Ectodermal cell (in vitro differentiated cells): ENCODE results near the gene SIGLECL1.

ENCODE experiments used
- H3K27ac ChIP-seq: 2 replicates; pipeline ENCODE4 v1.7.0; 2013; ENCODE audit warnings: mild to moderate bottlenecking, low read depth, low read length; ENCODE audit not compliant: insufficient read depth, poor library complexity, severe bottlenecking
- H3K27me3 ChIP-seq: 2 replicates; pipeline ENCODE4 v1.7.0; 2013; ENCODE audit warnings: mild to moderate bottlenecking, low read length; ENCODE audit not compliant: insufficient read depth, control insufficient read depth, poor library complexity, severe bottlenecking
- H3K36me3 ChIP-seq: one replicate; pipeline ENCODE4 v1.7.0; 2013; ENCODE audit warnings: low read length; ENCODE audit not compliant: control insufficient read depth, insufficient read depth
- H3K4me1 ChIP-seq: one replicate; pipeline ENCODE4 v1.7.0; 2013; ENCODE audit warnings: low read length; ENCODE audit not compliant: control insufficient read depth, insufficient read depth
- H3K4me3 ChIP-seq: 2 replicates; pipeline ENCODE4 v1.7.0; 2013; ENCODE audit warnings: low read depth, low read length, control low read depth; ENCODE audit not compliant: insufficient read depth
- H3K9me3 ChIP-seq: 2 replicates; pipeline ENCODE4 v1.7.0; 2013; ENCODE audit warnings: mild to moderate bottlenecking, low read length, moderate library complexity; ENCODE audit not compliant: control insufficient read depth
- WGBS, 2 experiments: methylation state at CpG; one replicate each; pipeline ENCODE4 v1.1.7; 2013; ENCODE audit warnings: missing lambda C conversion rate in 2 of 2; 5-methylcytosine and 5-hydroxymethylcytosine counted together

SIGLECL1 gene

DNA sequence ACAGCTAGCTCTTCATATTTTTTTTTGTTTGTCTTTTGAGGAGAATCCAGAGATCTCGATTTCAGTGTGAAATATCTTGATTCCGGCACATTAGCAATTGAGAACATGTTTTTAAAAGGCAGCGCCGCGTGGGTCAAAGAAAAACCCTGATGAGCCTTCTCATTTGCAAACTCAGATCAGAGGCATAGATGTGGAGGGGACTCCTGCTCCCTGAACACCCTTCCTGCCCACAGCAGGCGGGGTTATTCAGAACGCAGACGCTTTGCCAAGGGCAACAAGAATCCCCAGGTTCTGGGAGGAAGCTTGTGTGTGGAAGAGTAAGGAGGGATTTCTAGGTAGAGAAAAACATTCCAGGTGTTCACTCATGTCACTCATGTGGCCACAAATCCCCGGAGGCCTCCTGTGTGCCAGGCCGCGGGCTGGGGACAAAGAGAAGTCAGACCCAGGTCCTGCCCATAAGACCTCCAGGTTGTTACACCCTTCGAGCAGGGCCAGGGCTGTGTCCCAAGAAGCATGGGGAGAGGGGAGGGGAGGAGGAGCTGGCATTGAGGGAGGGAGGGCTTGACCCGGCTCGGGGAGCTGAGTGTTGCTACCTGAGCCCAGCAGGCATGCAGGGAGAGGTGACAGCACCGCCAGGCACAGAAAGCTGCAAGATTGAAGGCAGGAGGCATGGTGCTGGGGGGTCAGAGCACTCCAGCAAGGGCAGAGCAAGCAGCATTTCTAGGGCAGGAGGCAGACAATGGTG, 44.7 kb downstream of the SIGLECL1 start:
- Histone ChIP-seq H3K9me3 (no peaks in the 10 kb centered on the region), H3K27me3 (peaks cover 16% of the 10 kb centered on the region), H3K4me3 (no peak overlapping the region), H3K36me3 (no peaks in the 10 kb centered on the region), H3K27ac (no peak overlapping the region), H3K4me1 (peaks cover 23% of the 10 kb centered on the region)
- 48 to 50% methylated on average over 15 of the region's 15 CpGs for WGBS, 2 experiments

DNA sequence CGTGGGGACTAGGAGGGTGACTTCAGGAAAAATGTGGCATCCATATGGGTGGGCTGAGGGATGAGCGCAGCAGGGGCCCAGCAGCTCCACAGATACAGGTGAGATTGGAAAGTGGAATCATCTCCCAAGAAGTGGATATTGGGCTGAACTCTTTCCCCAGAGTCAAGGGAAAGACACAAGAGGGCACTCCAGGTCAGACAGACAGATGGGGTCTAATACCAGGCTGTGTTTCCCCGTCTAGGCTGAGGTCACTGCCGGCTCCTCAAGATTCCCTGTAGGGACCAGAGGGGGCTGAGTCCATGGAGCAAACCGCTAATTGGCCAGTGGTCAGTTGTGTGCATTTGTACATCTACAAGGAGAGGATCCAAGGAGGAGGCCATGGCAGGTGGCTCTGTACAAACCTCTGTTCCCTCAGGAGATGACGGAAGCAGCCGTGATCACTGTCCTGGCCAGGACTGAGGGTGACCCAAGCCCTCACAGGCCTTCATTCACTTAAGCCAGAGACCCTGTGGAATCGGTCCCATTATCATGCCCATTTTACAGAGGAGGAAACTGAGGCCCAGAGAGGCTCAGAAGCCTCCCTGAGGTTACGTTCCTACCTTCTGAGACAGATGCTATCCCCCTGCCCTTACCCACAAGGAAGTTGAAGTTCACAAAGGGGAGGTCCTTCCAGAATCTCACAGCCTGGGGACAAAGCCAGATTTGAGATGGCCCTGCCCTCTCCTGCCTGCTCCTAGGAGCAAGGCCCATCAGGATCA, 45.6 kb downstream of the SIGLECL1 start:
- Histone ChIP-seq H3K27me3 (peaks cover 16% of the 10 kb centered on the region), H3K36me3 (no peaks in the 10 kb centered on the region), H3K27ac (no peak overlapping the region), H3K4me3 (no peak overlapping the region), H3K9me3 (no peaks in the 10 kb centered on the region), H3K4me1 (peaks cover 23% of the 10 kb centered on the region)
- 67% methylated on average over 9 of the region's 9 CpGs for WGBS, 2 experiments

DNA sequence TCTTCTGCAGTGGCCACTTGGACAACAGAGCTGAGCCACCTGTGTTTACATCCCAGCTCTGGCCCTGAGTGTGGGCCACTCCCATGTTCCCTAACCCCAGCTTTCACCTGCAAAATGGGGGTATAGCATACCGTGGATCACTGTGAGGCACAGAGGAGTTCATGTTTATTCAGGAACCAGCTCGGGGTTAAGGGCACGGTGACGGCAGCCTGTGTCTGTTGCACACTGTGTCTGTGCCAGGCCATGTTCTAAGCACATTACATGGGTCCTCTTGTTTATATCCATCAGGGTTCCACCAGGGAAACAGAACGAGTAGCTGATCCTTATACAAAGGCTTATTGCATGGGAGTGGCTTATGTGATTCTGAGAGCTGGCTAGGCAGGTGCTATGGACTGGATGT, 46.5 kb downstream of the SIGLECL1 start:
- Histone ChIP-seq H3K4me3 (no peak overlapping the region), H3K4me1 (peaks cover 23% of the 10 kb centered on the region), H3K27ac (no peak overlapping the region), H3K27me3 (peaks cover 16% of the 10 kb centered on the region), H3K36me3 (no peaks in the 10 kb centered on the region), H3K9me3 (no peaks in the 10 kb centered on the region)
- 91 to 92% methylated on average over 5 of the region's 5 CpGs for WGBS, 2 experiments

DNA sequence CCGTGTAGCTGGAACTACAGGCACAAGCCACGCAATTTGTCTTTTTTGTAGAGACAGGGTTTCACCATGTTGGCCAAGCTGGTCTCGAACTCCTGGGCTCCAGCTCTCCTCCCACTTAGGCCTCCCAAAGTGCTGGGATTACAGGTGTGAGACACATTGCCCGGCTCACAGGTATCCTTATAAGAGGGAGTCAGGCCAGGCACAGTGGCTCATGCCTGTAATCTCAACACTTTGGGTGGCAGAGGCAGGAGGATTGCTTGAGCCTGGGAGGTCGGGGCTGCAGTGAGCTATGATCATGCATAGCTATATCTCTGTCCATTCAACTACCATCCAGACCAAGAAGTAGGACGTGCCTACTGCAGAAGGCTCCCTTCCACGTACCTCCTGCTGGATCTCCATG, 50.4 kb downstream of the SIGLECL1 start:
- no peaks in the 10 kb centered on the region for H3K9me3 ChIP-seq
- no peaks in the 10 kb centered on the region for H3K36me3 ChIP-seq
- H3K4me1 ChIP-seq: no peaks in the 10 kb centered on the region
- no peaks in the 10 kb centered on the region for H3K27me3 ChIP-seq
- WGBS, 2 experiments: 91% methylated on average over 7 of the region's 7 CpGs
- no peak overlapping the region for H3K27ac ChIP-seq
- no peak overlapping the region for H3K4me3 ChIP-seq

DNA sequence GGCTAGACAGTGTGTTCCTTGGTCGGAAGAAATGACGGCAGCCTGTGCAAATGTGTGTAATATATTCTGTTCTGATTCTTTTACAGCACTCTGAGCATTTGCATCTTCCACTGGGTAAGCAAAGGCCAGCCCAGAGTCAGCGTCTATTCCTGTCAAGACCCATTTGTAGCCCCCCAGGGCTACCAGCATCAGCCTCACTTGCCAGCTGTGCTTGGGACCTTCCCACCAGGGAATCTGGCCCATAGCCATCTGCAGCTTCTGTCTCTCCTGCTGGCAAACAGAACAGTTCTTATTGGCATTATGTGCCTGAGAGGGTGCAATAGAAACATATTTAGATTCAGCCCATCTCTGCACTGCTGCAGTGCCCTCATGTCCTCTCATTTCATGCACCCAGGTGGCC, 54.6 kb downstream of the SIGLECL1 start:
- Histone ChIP-seq H3K9me3 (no peaks in the 10 kb centered on the region), H3K4me3 (no peak overlapping the region), H3K27ac (no peak overlapping the region), H3K36me3 (no peaks in the 10 kb centered on the region), H3K27me3 (no peaks in the 10 kb centered on the region), H3K4me1 (no peaks in the 10 kb centered on the region)
- 93 to 94% methylated on average over 3 of the region's 3 CpGs for WGBS, 2 experiments

DNA sequence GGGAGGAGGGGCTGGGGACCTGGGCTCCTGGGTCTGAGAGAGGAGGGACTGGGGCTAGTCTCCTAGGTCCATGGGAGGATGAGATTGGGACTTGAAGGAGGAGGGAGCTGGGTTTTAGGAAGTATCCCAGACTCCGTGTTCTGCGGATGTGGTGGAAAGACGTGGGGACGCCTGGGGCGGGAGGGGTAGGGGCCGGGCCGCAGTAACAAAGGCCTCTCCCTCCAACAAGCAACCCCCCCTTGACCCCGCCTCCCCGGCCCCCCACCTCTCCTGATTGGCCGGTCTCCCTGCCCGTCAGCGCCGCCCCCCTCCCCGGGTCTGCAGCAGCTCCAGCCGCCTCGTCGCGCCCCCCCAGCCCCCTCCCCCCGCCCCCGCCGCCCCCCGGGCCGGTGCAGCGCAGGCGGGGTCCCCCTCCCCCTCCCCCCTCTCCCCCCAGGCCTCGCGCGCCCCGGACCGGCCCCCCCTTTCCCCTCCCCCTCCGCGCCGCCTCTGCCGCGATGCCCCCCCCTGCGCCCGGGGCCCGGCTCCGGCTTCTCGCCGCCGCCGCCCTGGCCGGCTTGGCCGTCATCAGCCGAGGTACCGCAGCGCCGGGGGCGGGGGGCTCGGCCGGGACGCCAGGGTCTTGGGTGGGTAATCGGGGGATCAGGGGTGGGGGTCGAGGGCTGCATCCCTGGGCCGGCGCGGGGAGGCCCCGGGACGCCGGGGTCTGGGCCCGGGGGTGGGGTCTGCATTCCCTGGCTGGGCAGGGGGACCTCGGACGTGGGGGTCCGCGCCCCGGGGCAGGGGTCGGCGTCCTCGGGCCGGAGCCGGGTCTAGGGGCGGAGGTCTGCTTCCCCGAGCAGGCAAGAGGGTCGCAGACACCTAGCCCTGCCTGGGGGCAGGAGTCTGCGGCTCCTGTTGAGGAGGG, 60.7 kb downstream of the SIGLECL1 start, which contains the start of gene IGLON5:
TSS of gene IGLON5 (plus strand) at position 294 of the 907 bp plus-strand sequence. CDS start at position 498, 204 bp downstream.
- H3K4me3 ChIP-seq: peak within 1 kb of the TSS; percentile 61
- 1% methylated on average over 47 to 51 of the region's 76 CpGs for WGBS, 2 experiments
- peaks cover 4% of the 10 kb centered on the region for H3K4me1 ChIP-seq
- no peaks in the 10 kb centered on the region for H3K9me3 ChIP-seq
- no peak within 1 kb of the TSS for H3K27ac ChIP-seq
- H3K27me3 ChIP-seq: peaks cover 8% of the 10 kb centered on the region
- peaks cover 4% of the 10 kb centered on the region for H3K36me3 ChIP-seq

DNA sequence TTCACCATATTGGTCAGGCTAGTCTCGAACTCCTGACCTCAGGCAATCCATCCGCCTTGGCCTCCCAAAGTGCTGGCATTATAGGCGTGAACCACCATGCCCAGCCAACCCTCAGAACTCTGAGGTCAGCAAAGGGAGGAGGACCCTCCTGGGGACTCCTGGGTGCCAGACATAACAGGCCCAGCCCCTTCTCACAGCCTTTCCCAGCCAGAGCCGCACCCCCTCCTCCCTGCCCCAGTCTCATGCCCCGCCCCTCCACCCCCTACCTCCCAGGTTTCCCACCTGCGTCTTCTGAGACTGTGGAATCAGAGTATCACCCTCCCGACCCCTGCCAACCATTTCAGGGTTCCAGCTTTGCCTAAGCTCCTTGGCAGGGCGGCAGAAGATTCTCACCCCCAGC, 65.8 kb downstream of the SIGLECL1 start:
- Histone ChIP-seq H3K4me3 (no peak overlapping the region), H3K27me3 (peaks cover 8% of the 10 kb centered on the region), H3K4me1 (peaks cover 4% of the 10 kb centered on the region), H3K36me3 (peaks cover 4% of the 10 kb centered on the region), H3K27ac (no peak overlapping the region), H3K9me3 (no peaks in the 10 kb centered on the region)
- 81 to 88% methylated on average over 7 to 8 of the region's 8 CpGs for WGBS, 2 experiments

DNA sequence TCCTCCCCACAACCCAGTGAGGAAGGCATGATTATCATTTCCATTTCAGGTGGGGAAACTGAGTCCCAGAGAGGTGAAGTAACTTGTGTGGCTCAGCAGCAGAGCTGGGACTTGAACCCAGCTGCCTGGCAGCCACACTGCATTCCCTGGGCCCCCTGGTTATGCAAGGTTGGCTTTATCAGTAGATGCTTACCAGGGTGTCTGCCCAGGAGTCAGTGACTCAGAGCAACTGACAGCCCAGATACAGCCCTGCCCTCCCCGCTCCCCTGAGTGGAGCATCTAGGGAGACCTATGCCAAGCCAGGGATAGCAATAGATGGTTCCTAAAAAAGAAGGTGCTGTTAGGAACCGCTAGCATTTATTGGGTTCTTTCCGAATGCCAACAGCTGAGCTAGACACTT, 66.5 kb downstream of the SIGLECL1 start:
- Histone ChIP-seq H3K4me3 (no peak overlapping the region), H3K27ac (no peak overlapping the region), H3K4me1 (peaks cover 4% of the 10 kb centered on the region), H3K9me3 (no peaks in the 10 kb centered on the region), H3K27me3 (peaks cover 2% of the 10 kb centered on the region), H3K36me3 (peaks cover 4% of the 10 kb centered on the region)
- WGBS, 2 experiments: 91 to 92% methylated on average over 3 of the region's 3 CpGs

DNA sequence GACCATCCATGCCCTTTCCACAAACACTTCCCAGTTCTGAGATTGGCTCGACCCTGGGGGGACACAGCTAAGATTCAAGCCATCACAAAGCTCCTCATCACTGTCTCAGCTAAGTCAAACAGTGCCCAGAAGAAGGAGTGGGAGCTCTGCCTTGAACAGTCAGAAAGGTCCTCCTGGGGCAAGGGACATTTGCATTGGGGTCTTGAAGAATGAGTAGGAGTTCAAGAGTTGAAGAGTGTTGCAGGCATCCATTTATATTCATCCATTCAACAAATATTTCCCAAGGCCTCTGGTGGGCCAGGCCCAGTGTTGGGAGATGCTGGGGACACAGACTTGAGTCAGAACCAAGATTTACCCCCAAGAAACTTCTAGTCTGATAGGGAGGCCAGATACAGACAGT, 67.1 kb downstream of the SIGLECL1 start:
- Histone ChIP-seq H3K27ac (no peak overlapping the region), H3K9me3 (no peaks in the 10 kb centered on the region), H3K4me3 (no peak overlapping the region), H3K4me1 (no peaks in the 10 kb centered on the region), H3K27me3 (no peaks in the 10 kb centered on the region), H3K36me3 (peaks cover 4% of the 10 kb centered on the region)
- WGBS, 2 experiments: 77 to 88% methylated on average over 1 of the region's 1 CpG
